Erythroblast (primary cell): Measurements from ENCODE around the gene ACER1.
A peak's percentile ranks its signal among the peaks of the same experiment; 100 is the strongest.
"Not testable (repeated sequence)": the region's sequence is repeated elsewhere in the genome, so short reads cannot be mapped to it uniquely, and the experiment has no call there.

Source experiments
- DNase-seq, 2 experiments: peaks; one replicate each; lab custom pipeline; 2025; lab: John Stamatoyannopoulos, UW
- GATA1 ChIP-seq: IDR thresholded peaks from 2 replicates; pipeline ENCODE4 v1.6.1; 2011; ENCODE audit warnings: low read depth, mild to moderate bottlenecking, control low read depth, low read length, moderate library complexity
- POLR2A ChIP-seq: IDR thresholded peaks from 2 replicates; pipeline ENCODE4 v1.6.1; 2011; ENCODE audit warnings: mild to moderate bottlenecking, low read length

ACER1 gene

DNA sequence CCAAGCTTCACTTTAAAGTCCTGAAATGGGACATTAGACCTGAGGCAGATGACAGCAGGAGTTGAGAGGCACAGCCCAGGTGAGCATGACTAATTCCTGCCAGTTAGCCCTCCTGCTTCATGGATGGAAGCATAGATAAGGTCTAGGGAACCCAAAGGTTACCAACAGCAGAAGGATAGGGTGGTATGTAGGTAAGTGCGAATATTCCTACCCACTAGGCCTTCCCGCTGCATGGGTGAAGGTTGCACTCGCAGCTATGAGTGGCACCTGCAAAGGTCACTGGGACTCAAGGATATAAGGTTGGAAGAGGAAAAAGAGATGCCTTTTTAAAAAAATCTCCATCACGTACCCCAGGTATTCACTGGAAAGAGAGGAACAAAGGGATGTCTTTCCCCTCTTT, 41.4 kb downstream of the ACER1 start:
- TF ChIP-seq GATA1 = no peak
- DNase-seq = peak in 1 of 2 experiments; percentile 33

- TF ChIP-seq GATA1 (no peak), POLR2A (no peak)
- DNase-seq = no peak
These were observed 44.7 kb downstream of the ACER1 start for GRCh38 chr19:6288737-6289136.

GRCh38 chr19:6287269-6287885, 46.0 kb downstream of the ACER1 start:
- no peak for DNase-seq
- TF ChIP-seq GATA1 (no peak), POLR2A (no peak)

DNA sequence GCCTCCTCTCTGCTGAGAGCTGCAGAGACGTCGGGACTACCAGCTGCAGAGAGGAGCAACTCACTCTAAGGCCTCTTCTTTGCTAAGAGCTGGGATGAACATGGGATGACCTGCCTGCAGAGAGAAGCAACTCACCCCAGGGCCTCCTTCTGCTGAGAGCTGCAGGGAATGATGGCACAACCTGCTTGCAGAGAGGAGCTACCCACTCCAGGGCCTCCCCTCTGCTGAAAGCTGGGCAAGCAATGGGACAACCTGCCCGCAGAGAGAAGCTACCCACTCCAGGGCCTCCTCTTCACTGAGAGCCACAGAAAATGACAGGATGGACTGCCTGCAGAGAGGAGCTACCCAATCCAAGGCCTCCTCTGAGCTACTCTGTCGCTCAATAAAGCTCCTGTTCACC, 46.7 kb downstream of the ACER1 start:
- TF ChIP-seq POLR2A (no peak), GATA1 (no peak)
- DNase-seq = peak in 1 of 2 experiments; percentile 40

DNA sequence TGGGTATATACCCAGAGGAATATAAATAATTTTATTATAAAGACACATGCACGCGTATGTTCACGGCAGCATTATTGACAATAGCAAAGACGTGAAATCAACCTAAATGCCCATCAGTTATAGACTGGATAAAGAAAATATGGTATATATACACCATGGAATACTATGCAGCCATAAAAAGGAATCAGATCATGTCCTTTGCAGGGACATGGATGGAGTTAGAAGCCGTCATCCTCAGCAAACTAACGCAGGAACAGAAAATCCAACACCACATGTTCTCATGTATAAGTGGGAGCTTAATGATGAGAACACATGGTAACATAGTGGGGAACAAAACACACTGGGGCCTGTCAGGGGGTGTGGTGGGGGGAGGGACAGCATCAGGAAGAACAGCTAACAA, 51.0 kb downstream of the ACER1 start:
- DNase-seq = not testable (repeated sequence)

GRCh38 chr19:6279931-6280591, 53.4 kb downstream of the ACER1 start, which contains the start of gene MLLT1:
Gene MLLT1, minus strand, starts transcription at chr19:6279975. Its CDS starts 191 bp downstream, at chr19:6279784.
- DNase-seq = peak; percentile 98
- TF ChIP-seq POLR2A (no peak), GATA1 (no peak)

- no peak for DNase-seq
- TF ChIP-seq GATA1 = no peak
- no peak for TF ChIP-seq POLR2A
These were observed 53.8 kb downstream of the ACER1 start for GRCh38 chr19:6279620-6279930.

- DNase-seq = no peak
- TF ChIP-seq POLR2A (no peak), GATA1 (no peak)
These were observed 54.4 kb downstream of the ACER1 start for GRCh38 chr19:6278740-6279619.

DNA sequence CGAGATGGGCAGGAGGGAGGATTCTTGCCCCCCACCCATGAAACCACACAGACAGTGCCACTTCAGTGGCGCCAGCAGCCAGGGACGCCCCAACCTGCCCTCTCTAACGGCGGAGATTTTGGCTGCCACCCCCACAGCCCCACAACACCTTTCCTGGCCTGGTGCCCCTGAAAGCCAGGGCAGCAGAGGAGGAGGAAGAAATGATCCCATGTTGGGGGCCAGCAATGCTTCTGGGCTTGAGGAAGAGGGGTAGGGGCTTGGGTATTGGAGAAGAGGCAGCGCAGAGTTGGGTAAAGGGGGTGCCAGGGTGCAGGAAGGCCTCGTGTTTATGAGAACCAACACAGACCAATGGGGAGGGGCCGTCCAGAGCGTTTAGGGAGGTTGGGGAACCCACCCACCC, 55.4 kb downstream of the ACER1 start:
- TF ChIP-seq GATA1 (no peak), POLR2A (no peak)
- no peak for DNase-seq

DNA sequence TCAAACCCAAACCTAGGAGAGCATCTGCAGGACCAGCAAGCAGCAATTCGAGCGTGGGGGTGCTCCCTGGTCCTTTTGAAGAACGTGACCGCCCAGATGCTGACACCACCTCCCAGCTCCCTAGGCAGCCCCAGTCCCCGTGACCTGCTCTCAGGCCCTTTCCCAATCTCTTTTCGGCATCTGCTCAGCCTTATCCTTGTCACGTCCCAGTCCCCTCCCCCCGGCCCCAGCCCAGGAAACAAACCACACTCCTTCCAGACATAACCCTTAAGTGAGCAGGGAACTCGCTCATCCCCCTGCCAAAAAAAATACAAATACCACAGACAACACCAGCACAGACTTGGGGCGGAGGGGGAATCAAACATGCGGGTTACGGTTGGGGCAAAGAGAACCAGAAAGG, 57.0 kb downstream of the ACER1 start:
- TF ChIP-seq GATA1 (no peak), POLR2A (no peak)
- peak; percentile 68 to 81 for DNase-seq

- no peak for DNase-seq
- no peak for TF ChIP-seq GATA1
- no peak for TF ChIP-seq POLR2A
These were observed 58.2 kb downstream of the ACER1 start for GRCh38 chr19:6275170-6275744.

- DNase-seq = no peak
- TF ChIP-seq GATA1 (no peak), POLR2A (no peak)
These were observed 58.7 kb downstream of the ACER1 start for GRCh38 chr19:6274756-6275155.

GRCh38 chr19:6273701-6274601, 59.5 kb downstream of the ACER1 start:
- no peak for DNase-seq
- TF ChIP-seq POLR2A = no peak
- no peak for TF ChIP-seq GATA1
